Activated CD4-positive, CD25-positive, alpha-beta regulatory T cell (primary cell): ENCODE measurements around the gene HTRA3.

Experiments
- DNase-seq, 4 experiments: peaks; one replicate each; lab custom pipeline; 2025; lab: John Stamatoyannopoulos, UW

HTRA3 gene

GRCh38 chr4:8247047-8247930 lies 22.3 kb upstream of the HTRA3 start:
- no peak for DNase-seq

DNA sequence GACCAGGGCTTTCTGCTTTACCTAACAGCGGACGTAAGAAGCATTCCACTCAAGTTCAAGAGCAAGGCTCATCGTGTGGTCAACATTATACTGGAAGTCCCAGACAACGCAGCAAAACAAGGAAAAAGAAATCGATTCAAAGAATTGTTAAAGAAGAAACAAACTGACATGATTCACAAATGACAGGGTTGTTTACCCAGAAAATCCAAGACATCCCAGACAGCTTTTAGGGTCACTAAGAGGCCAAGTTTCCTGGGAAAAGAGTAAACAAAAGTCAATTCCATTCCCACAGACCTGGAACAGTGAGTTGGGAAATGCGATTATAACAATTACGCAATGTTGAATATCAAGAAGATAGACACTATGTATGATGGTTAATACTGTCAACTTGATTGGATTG lies 21.5 kb upstream of the HTRA3 start:
- no peak for DNase-seq

- no peak for DNase-seq
Observed at GRCh38 chr4:8250227-8250626, 19.3 kb upstream of the HTRA3 start.

- DNase-seq, result no peak
Observed at GRCh38 chr4:8250637-8251036, 18.9 kb upstream of the HTRA3 start.

- DNase-seq, result no peak
Observed at GRCh38 chr4:8251110-8251883, 18.3 kb upstream of the HTRA3 start.

DNA sequence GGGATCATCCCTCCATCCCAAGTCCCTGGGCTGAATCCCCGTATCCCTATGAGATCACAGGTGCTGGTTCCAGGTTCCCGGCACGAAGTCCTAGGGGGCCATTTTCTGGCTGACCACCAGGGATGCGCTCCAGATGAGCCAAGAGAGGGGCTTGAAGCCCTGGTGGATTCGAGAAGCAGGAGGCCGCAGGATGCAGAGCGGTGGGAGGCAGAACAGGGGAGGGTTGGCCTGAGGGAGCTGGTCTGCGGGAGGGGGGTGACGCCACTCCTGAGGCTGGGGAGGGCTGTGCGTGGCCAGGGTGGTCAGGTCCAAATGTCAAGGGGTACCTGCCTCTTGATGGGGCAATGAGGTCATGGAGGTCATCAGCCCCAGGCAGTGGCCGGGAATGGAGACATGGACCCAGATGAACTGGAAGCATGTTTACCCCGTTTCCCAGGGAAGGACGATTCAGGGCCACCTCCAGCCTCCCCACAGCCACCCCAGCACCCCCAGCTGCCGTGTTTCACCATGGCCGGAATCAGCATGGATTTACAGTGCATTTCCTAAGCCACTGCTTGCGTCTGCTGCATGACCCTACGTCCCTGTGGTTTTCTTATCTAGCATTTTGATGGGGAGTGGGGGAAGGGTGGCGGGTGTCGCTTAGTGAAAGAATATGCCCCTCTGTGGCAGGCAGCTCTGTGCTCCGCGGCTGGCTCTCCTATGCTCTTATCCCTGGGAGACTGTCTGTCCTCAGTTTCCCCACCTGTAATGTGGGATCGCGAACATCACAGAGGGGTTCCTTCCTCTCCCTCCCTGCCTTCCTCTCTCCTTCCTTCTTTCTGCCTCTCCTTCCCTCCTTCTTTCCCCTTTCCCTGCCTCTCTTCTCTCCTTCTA lies 17.0 kb upstream of the HTRA3 start:
- DNase-seq, result no peak

GRCh38 chr4:8254076-8254475 lies 15.5 kb upstream of the HTRA3 start:
- DNase-seq, result no peak

DNA sequence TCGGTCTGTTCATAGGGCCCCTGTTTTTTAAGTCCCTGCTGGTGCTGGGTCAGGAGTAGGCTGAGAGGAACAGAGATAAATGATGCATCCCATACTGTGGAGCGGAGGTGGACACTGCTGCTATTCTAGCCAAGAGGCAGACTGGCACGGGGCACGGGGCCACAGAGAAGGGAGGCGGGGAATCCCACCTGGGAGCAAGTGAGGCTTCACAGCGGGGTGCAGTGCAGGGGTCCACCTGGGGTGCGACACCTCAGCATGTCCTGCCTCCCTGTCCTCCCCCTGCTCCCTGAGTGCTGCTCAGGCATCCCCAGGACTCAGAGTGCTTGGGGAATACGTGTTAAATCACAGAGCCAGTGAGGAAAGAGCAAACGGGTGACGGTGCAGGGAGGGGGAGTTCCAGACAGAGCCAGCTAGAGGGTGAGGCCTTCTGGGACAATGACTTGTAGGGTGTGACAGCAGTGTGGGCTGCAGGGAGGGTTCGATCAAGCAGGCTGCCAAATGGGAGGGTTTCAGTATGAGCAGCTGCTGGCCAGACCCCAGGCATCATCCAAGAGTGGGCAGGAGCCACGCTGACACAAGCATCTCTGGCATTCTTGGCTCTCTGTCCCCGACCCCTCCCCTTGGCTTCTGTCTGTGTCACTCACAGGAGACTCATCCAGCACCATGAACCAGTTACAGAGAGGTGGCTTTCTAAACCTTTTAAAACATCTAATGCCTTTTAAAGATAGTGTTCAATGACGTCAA lies 13.7 kb upstream of the HTRA3 start:
- DNase-seq, result no peak

GRCh38 chr4:8257854-8258253 lies 11.7 kb upstream of the HTRA3 start:
- DNase-seq, result no peak

- no peak for DNase-seq
Observed at GRCh38 chr4:8258552-8259212, 10.9 kb upstream of the HTRA3 start.

DNA sequence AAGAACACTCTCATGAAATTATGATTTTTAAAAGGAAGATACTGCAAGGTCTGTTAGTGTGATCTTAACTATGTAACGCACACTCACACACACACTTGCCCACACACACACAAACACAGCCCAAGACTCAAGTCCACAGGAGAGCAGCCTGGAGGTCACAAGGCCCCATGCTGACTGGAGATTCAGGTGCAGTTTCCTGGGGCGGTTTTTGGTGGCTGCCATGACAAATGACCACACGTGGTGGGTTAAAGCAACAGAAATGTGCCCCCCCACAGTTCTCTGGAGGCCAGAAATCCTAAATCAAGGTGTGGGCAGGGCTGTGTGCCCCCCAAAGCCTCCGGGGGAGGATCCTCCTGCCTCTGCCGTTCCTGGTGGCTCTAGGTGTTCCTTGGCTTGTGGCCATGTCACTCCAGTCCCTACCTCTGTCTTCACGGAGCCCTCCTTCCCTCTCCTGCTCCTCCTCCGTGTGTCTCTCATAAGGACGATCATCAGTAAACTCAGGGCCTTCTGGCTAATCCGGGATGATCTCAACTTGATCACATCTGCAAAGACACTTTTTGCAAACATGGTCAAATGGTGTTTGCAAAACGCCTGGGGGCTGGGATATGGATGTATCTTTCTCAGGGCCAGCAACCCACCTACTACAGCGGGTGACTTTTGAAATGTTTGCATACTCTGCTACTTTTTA lies 9.7 kb upstream of the HTRA3 start:
- DNase-seq, result no peak

GRCh38 chr4:8260656-8261111 lies 8.9 kb upstream of the HTRA3 start:
- no peak for DNase-seq

DNA sequence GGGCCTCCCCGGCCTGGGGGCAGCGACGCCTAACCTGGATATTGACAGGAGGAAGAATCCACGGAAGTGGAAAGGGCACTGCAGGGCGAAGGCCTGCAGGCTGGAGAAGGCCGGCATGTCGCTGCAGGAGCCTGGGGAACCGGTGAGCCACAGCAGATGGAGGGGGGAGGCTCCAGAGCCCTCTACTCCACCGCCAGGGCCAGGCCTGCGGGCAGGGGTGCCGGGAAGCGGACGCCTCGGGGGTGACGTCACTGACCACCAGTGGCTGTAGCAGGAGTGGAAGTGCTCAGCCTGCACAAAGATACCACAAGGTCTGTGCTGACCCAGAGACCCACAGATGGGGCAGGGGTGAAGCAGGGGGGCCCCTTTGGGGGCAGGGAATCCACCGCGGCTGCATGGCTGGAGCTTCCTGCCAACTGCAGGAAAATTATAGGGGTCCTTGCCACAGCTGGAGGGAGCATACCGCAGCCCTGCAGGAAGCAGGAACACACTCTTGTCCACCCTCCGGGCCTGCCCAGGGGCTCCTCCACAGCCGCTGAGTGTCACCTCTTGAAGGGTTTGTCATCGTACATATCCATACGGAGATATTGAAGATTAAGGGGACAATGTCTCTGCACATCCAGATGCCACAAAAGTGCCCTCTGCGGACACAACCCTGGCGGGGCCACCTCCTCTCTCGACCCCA lies 7.6 kb upstream of the HTRA3 start:
- no peak for DNase-seq

GRCh38 chr4:8262637-8263322 lies 6.8 kb upstream of the HTRA3 start:
- no peak for DNase-seq

DNA sequence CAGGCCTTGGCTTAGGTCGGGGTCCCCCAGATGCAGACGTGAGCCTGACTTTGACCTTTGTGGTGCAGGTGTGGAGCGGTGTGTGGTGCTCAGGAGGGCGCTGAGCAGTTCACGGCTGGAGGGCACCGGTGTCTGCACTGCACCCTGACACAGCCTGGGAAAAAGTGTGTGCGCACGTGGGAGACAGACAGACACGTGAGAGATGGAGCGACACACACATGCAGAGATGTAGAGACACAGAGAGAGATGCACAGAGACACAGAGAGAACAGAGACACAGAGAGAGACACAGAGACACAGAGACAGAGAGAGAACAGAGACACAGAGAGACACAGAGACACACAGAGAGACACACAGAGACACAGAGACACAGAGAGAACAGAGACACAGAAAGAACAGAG lies 6.2 kb upstream of the HTRA3 start:
- no peak for DNase-seq

DNA sequence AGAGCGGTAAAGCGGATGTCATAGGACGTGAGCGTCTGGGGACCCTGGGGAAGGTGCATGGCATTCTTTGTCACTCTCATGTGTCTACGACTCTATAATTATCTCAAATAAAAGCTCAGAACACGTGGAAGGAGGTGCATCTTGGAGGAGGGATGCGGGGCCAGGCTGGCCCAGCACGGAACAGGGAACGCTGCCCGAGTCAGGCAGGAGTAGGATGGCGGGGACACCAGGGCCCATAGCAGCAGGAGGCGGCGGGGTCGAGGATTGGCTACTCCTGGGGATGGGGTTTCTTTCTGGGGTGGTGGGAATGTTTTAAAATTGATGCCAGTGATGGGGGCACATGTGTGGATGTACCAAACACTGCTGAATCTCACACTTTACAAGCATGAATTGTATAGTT lies 5.4 kb upstream of the HTRA3 start:
- DNase-seq, result no peak

DNA sequence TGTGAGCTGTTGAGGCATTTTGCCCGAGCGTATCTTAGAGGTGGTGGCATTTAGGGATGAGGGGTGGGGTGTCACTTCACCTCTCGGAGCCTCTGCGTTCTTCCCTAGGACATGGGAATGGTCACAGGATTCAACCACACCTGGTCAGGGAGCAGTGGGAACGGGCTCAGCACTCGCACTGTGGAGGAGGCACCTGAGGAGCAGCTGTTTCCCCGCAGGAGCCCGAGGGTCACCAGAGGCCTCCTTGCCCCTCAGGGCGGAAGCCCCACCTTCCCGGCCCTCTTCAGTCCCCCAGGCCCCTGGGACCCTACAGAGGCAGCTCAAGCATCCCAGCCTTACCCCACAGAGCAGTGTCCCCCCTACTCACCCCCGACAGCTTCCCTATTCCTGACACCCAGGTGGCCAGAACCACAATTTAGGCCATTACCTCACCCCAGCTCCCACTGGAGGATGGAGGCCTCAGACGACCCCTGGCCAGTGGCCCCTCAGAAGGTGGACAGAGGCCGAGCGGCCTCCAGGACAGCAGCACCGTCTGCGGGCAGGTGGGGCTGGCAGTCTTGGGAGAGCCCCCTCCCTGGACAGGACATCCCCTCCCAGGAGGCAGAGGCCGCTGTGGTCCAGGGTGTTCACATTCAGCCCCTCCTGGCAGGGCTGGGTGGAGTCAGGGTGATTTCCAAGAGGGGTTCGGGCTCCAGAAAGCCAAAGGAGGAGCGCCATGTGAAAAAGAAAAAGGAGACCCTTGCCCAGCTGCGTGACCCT lies 4.2 kb upstream of the HTRA3 start:
- no peak for DNase-seq

DNA sequence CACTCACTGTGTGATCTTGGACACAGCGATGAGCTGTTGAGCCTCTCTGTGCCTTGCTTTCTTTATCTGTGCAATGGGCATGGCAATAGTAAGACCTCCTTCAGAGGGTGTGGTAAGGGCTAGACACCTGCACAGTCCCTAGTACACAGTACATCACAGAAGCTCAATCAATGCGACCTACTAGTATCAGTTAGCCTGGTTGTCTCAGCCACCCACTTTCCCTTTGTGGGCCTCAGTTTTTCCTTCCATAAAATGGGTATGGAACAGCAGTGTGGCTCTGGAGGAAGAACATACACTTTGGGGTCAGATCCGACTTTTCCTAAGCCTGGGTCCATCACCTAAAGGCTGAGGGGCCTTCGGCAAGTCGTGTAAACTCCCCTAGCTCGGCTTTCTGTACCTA lies 3.5 kb upstream of the HTRA3 start:
- DNase-seq, result no peak
